OCI-LY1 (cell line): Measurements from ENCODE around the gene OR2J3.

Source experiments
- CTCF ChIP-seq: fragments of 200-600 bp; sonication (generic), shearing (Covaris generic); IDR thresholded peaks from 2 replicates; pipeline ENCODE4 v1.5.1; 2017; ENCODE audit warnings: mild to moderate bottlenecking, antibody characterized with exemption, low read length, moderate library complexity, mixed read lengths
- EZH2 ChIP-seq: fragments of 200-600 bp; sonication (generic), shearing (Covaris generic); IDR thresholded peaks from 2 replicates; pipeline ENCODE4 v1.8.0; 2017; ENCODE audit warnings: borderline replicate concordance, mixed run types, mild to moderate bottlenecking, antibody characterized with exemption, low read length, moderate library complexity, mixed read lengths

DNA sequence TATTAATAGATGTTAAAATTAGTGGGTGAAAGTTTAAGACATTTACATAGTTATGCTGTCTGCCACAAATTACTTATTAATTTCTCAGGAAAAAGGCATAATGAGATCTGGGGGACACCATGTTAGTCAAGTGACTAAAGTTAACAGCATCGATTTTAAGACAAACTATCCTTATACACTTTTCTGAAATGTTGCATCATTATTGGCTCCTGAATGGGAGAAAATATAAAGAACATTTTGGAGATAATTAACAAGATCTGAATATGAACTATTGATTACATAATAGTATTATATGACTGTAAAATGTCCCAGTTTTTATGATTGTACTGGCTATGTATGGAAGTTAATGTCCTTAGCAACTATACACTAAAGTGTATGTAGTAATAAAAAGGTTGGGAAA, 28.7 kb upstream of the OR2J3 start:
- TF ChIP-seq CTCF (no peak), EZH2 (no peak)
